HG03175 (cell line): ENCODE results near the gene CDS1.
"Not testable (repeated sequence)": the region's sequence is repeated elsewhere in the genome, so short reads cannot be mapped to it uniquely, and the experiment has no call there.

Source experiments
- ATAC-seq: cut with Tn5 transposase; IDR thresholded peaks from one replicate; pipeline ENCODE4 v1.9.1; 2021; ENCODE audit warnings: mild to moderate bottlenecking, moderate library complexity; ENCODE audit not compliant: unreplicated experiment

Gene CDS1

GRCh38 chr4:84669201-84669600 lies 86.3 kb downstream of the CDS1 start:
- no peak for ATAC-seq

GRCh38 chr4:84672177-84672576 lies 89.2 kb downstream of the CDS1 start:
- ATAC-seq, result no peak

- no peak for ATAC-seq
Observed at GRCh38 chr4:84673475-84674240, 90.7 kb downstream of the CDS1 start.

GRCh38 chr4:84677093-84677492 lies 94.2 kb downstream of the CDS1 start:
- no peak for ATAC-seq

- no peak for ATAC-seq
Observed at GRCh38 chr4:84677995-84678394, 95.1 kb downstream of the CDS1 start.

- ATAC-seq, result no peak
Observed at GRCh38 chr4:84678976-84679744, 96.2 kb downstream of the CDS1 start.

- no peak for ATAC-seq
Observed at GRCh38 chr4:84680956-84681355, 98.0 kb downstream of the CDS1 start.

GRCh38 chr4:84681486-84682274 lies 98.8 kb downstream of the CDS1 start:
- no peak for ATAC-seq

GRCh38 chr4:84682661-84683060 lies 99.7 kb downstream of the CDS1 start:
- not testable (repeated sequence) for ATAC-seq

- ATAC-seq, result no peak
Observed at GRCh38 chr4:84683064-84683850, 100.3 kb downstream of the CDS1 start.

GRCh38 chr4:84684361-84684760 lies 101.4 kb downstream of the CDS1 start:
- no peak for ATAC-seq

GRCh38 chr4:84685105-84685504 lies 102.2 kb downstream of the CDS1 start:
- no peak for ATAC-seq

- ATAC-seq, result no peak
Observed at GRCh38 chr4:84688605-84689004, 105.7 kb downstream of the CDS1 start.

- no peak for ATAC-seq
Observed at GRCh38 chr4:84689197-84689596, 106.3 kb downstream of the CDS1 start.

GRCh38 chr4:84690481-84690880 lies 107.6 kb downstream of the CDS1 start:
- ATAC-seq, result no peak

- ATAC-seq, result no peak
Observed at GRCh38 chr4:84691170-84691691, 108.3 kb downstream of the CDS1 start.

GRCh38 chr4:84691800-84692199 lies 108.9 kb downstream of the CDS1 start:
- no peak for ATAC-seq

- ATAC-seq, result no peak
Observed at GRCh38 chr4:84697159-84697558, 114.2 kb downstream of the CDS1 start.

GRCh38 chr4:84697615-84698201 lies 114.8 kb downstream of the CDS1 start:
- no peak for ATAC-seq
